ENCODE data around the gene NPAS1. TPM values are rescaled to one million over a fixed set of nuclear protein-coding genes. Genes with fewer than 3 reads are reported as not detected.

Gene NPAS1
- polyA plus RNA-seq, 3 donors = not detected

DNA sequence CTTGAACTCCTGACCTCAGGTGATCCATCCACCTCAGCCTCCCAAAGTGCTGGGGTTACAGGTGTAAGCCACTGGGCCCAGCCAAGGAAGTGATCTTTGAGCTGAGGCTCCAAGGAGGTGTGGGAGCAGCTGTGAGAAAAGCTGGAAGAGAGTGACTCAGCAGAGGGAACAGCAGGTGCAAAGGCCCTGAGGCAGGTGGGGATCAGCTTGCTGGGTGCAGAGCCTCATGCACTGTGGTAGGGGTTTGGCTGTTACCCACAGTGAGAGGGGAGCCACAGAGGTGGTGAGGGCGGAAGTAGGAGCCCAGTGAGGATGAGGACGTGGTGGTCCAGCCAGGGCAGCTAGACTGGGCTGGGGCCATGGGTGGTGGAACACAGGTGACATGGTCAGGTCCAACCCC, 6.5 kb downstream of the NPAS1 start:
- no peaks in the 10 kb centered on the region for H3K4me1 ChIP-seq (ENCODE audit: control insufficient read depth in 1 of 2, insufficient read depth in 2 of 2, low read length in 2 of 2)
- peaks cover 4% of the 10 kb centered on the region for H3K4me1 Mint-ChIP-seq
- H3K27me3 ChIP-seq (ENCODE audit: control insufficient read depth in 2 of 2, insufficient read depth in 2 of 2, low read length in 2 of 2) = peaks cover 41 to 72% of the 10 kb centered on the region in 2 donors
- H3K36me3 ChIP-seq (replicated peaks in 1 of 2; ENCODE audit: control insufficient read depth in 1 of 2, insufficient read depth in 2 of 2, low read length in 2 of 2) = no peaks in the 10 kb centered on the region
- no peak overlapping the region for H3K4me3 ChIP-seq (replicated peaks in 1 of 3; ENCODE audit: low read depth in 2 of 3, low read length in 3 of 3)
- TF ChIP-seq, protein P1, sequence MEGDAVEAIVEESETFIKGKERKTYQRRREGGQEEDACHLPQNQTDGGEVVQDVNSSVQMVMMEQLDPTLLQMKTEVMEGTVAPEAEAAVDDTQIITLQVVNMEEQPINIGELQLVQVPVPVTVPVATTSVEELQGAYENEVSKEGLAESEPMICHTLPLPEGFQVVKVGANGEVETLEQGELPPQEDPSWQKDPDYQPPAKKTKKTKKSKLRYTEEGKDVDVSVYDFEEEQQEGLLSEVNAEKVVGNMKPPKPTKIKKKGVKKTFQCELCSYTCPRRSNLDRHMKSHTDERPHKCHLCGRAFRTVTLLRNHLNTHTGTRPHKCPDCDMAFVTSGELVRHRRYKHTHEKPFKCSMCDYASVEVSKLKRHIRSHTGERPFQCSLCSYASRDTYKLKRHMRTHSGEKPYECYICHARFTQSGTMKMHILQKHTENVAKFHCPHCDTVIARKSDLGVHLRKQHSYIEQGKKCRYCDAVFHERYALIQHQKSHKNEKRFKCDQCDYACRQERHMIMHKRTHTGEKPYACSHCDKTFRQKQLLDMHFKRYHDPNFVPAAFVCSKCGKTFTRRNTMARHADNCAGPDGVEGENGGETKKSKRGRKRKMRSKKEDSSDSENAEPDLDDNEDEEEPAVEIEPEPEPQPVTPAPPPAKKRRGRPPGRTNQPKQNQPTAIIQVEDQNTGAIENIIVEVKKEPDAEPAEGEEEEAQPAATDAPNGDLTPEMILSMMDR (IDR thresholded peaks at IDR 0.05) = no peak
- peaks cover 0 to 1% of the 10 kb centered on the region in 2 donors for H3K36me3 Mint-ChIP-seq
- 83% methylated on average over 2 of the region's 2 CpGs for WGBS (ENCODE audit: insufficient coverage)
- no peak overlapping the region for H3K4me2 ChIP-seq (replicated peaks; ENCODE audit: extremely low read depth, low read length, poor library complexity, severe bottlenecking)
- no peak overlapping the region for H2AFZ ChIP-seq (ENCODE audit: insufficient read depth, low read depth, low read length, poor library complexity, severe bottlenecking)
- no peaks in the 10 kb centered on the region for H3K79me2 ChIP-seq (ENCODE audit: insufficient read depth, low read length)
- peaks cover 76 to 96% (median 93%) of the 10 kb centered on the region in 3 donors for H3K27me3 Mint-ChIP-seq (ENCODE audit: low read depth in 3 of 3)
- H3K9me3 ChIP-seq (replicated peaks in 1 of 2; ENCODE audit: control insufficient read depth in 1 of 2, insufficient read depth in 1 of 2, low read length in 2 of 2) = peaks cover 0 to 15% of the 10 kb centered on the region in 2 donors
- intact Hi-C loops (cut with micrococcal nuclease) = no loop called here
- no peaks in the 10 kb centered on the region for H4K20me1 ChIP-seq (ENCODE audit: insufficient read depth, low read length)
- no peak overlapping the region for H3K27ac Mint-ChIP-seq
- no peak overlapping the region for H3K9ac ChIP-seq (ENCODE audit: insufficient read depth, low read length, poor library complexity, severe bottlenecking)
- peak overlapping the region in 1 of 2 donors; percentile 69 for H3K4me3 Mint-ChIP-seq
- peaks cover 0 to 10% (median 3%) of the 10 kb centered on the region in 7 donors for H3K9me3 Mint-ChIP-seq
- DNase-seq = no peak
- no peak overlapping the region for H3K27ac ChIP-seq (ENCODE audit: low read depth in 1 of 2, low read length in 2 of 2)

DNA sequence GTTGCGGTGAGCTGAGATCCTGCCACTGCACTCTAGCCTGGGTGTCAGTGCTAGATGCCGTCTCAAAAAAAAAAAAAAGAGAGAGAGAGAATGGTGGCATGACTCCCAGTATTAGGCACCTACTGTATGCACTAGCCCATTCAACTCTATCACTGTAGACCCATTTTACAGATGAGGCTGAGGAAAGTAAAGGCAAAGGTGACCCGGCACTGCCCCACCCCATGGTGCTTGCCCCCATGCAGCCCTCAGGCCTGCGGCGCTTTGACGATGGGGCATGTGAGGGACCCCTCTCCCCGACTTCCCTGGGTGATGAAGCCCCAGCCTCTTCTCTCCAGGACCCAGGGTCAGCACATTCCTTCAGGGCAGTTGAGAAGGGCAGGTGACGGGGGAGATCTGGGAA, 7.3 kb downstream of the NPAS1 start:
- no peak for DNase-seq
- Histone ChIP-seq H3K36me3 (replicated peaks in 1 of 2; ENCODE audit: control insufficient read depth in 1 of 2, insufficient read depth in 2 of 2, low read length in 2 of 2) (no peaks in the 10 kb centered on the region), H3K4me1 (ENCODE audit: control insufficient read depth in 1 of 2, insufficient read depth in 2 of 2, low read length in 2 of 2) (no peaks in the 10 kb centered on the region), H3K9ac (ENCODE audit: insufficient read depth, low read length, poor library complexity, severe bottlenecking) (no peak overlapping the region), H3K27ac (ENCODE audit: low read depth in 1 of 2, low read length in 2 of 2) (no peak overlapping the region), H2AFZ (ENCODE audit: insufficient read depth, low read depth, low read length, poor library complexity, severe bottlenecking) (no peak overlapping the region), H3K4me2 (replicated peaks; ENCODE audit: extremely low read depth, low read length, poor library complexity, severe bottlenecking) (no peak overlapping the region), H3K9me3 (replicated peaks in 1 of 2; ENCODE audit: control insufficient read depth in 1 of 2, insufficient read depth in 1 of 2, low read length in 2 of 2) (peaks cover 0 to 9% of the 10 kb centered on the region in 2 donors), H3K4me3 (replicated peaks in 1 of 3; ENCODE audit: low read depth in 2 of 3, low read length in 3 of 3) (no peak overlapping the region), H3K27me3 (ENCODE audit: control insufficient read depth in 2 of 2, insufficient read depth in 2 of 2, low read length in 2 of 2) (peaks cover 34 to 67% of the 10 kb centered on the region in 2 donors), H3K79me2 (ENCODE audit: insufficient read depth, low read length) (no peaks in the 10 kb centered on the region), H4K20me1 (ENCODE audit: insufficient read depth, low read length) (no peaks in the 10 kb centered on the region)
- peaks cover 76 to 94% (median 93%) of the 10 kb centered on the region in 3 donors for H3K27me3 Mint-ChIP-seq (ENCODE audit: low read depth in 3 of 3)
- peak overlapping the region in 1 of 2 donors; percentile 69 for H3K4me3 Mint-ChIP-seq
- 100% methylated on average over 1 of the region's 8 CpGs for WGBS (ENCODE audit: insufficient coverage)
- no peaks in the 10 kb centered on the region for H3K36me3 Mint-ChIP-seq
- TF ChIP-seq, protein P1 (IDR thresholded peaks at IDR 0.05) = no peak
- H3K27ac Mint-ChIP-seq = no peak overlapping the region
- intact Hi-C loops (cut with micrococcal nuclease) = no loop called here
- peaks cover 2% of the 10 kb centered on the region for H3K4me1 Mint-ChIP-seq
- H3K9me3 Mint-ChIP-seq = peaks cover 0 to 10% (median 3%) of the 10 kb centered on the region in 7 donors
